Neuronal stem cell (in vitro differentiated cells): ENCODE data around the gene ETDC.

Source experiments
- DNase-seq: peaks from one replicate; pipeline ENCODE4 v3.0.0-alpha.2; 2013; ENCODE audit warnings: low spot score
- H2AFZ ChIP-seq: one replicate; pipeline ENCODE4 v1.6.1; 2013; ENCODE audit warnings: mild to moderate bottlenecking, low read length, inconsistent platforms
- H2AK5ac ChIP-seq: 2 replicates; pipeline ENCODE4 v1.6.1; 2013; ENCODE audit warnings: low read depth, mild to moderate bottlenecking, inconsistent platforms, low read length, moderate library complexity, mixed read lengths
- H2BK120ac ChIP-seq: 2 replicates; pipeline ENCODE4 v1.6.1; 2013; ENCODE audit warnings: low read depth, mild to moderate bottlenecking, inconsistent platforms, low read length, moderate library complexity, mixed read lengths
- H2BK12ac ChIP-seq: one replicate; pipeline ENCODE4 v1.6.1; 2013; ENCODE audit warnings: low read length, inconsistent platforms
- H2BK15ac ChIP-seq: 2 replicates; pipeline ENCODE4 v1.6.1; 2013; ENCODE audit warnings: mild to moderate bottlenecking, low read length, inconsistent platforms, mixed read lengths
- H2BK5ac ChIP-seq: one replicate; pipeline ENCODE4 v1.6.1; 2013; ENCODE audit warnings: inconsistent platforms, mild to moderate bottlenecking, low read length, moderate library complexity
- H3K14ac ChIP-seq: one replicate; pipeline ENCODE4 v1.6.1; 2013; ENCODE audit warnings: low read length, inconsistent platforms
- H3K18ac ChIP-seq: 2 replicates; pipeline ENCODE4 v1.6.1; 2013; ENCODE audit warnings: low read length, inconsistent platforms
- H3K23ac ChIP-seq: 2 replicates; pipeline ENCODE4 v1.6.1; 2013; ENCODE audit warnings: low read depth, mild to moderate bottlenecking, mixed read lengths, low read length, inconsistent platforms; ENCODE audit not compliant: poor library complexity
- H3K27ac ChIP-seq: replicated peaks from 3 replicates; pipeline ENCODE4 v1.5.1; 2013; ENCODE audit warnings: low read length, inconsistent platforms
- H3K27me3 ChIP-seq, 3 experiments: 2 replicates each; pipeline ENCODE4 v1.6.1; 2013; ENCODE audit warnings: low read length in 3 of 3, mild to moderate bottlenecking in 2 of 3, inconsistent platforms in 1 of 3, low read depth in 1 of 3, mixed read lengths in 1 of 3, moderate library complexity in 1 of 3; ENCODE audit not compliant: control insufficient read depth in 3 of 3, insufficient read depth in 3 of 3
- H3K36me3 ChIP-seq, 2 donors: replicated peaks in 1 of 2; 2 replicates each; pipeline ENCODE4 v1.6.1; 2013; ENCODE audit warnings: low read length in 2 of 2; ENCODE audit not compliant: control insufficient read depth in 2 of 2, insufficient read depth in 2 of 2
- H3K4ac ChIP-seq: 2 replicates; pipeline ENCODE4 v1.6.1; 2013; ENCODE audit warnings: inconsistent platforms, mild to moderate bottlenecking, low read length, moderate library complexity
- H3K4me1 ChIP-seq, 2 donors: 1 replicate in 1 of 2; 2 replicates in 1 of 2; pipeline ENCODE4 v1.6.1; 2013; ENCODE audit warnings: low read length in 2 of 2, low read depth in 1 of 2; ENCODE audit not compliant: control insufficient read depth in 2 of 2, insufficient read depth in 1 of 2
- H3K4me2 ChIP-seq: one replicate; pipeline ENCODE4 v1.6.1; 2013; ENCODE audit warnings: mild to moderate bottlenecking, low read length, inconsistent platforms; ENCODE audit not compliant: insufficient read depth, poor library complexity, severe bottlenecking
- H3K4me3 ChIP-seq, 2 donors: 2 replicates each; pipeline ENCODE4 v1.5.1; 2013; ENCODE audit warnings: low read length in 2 of 2, mild to moderate bottlenecking in 2 of 2, inconsistent platforms in 1 of 2, moderate library complexity in 1 of 2
- H3K79me1 ChIP-seq: one replicate; pipeline ENCODE4 v1.6.1; 2013; ENCODE audit warnings: low read depth, mild to moderate bottlenecking, inconsistent platforms, low read length, moderate library complexity
- H3K9ac ChIP-seq: one replicate; pipeline ENCODE4 v1.6.1; 2013; ENCODE audit warnings: mild to moderate bottlenecking, low read depth, low read length, inconsistent platforms; ENCODE audit not compliant: poor library complexity
- H3K9me3 ChIP-seq, 2 donors: replicated peaks in 1 of 2; 2 replicates each; pipeline versions ENCODE3 to v1.6.1; 2013; ENCODE audit warnings: low read length in 2 of 2, mild to moderate bottlenecking in 2 of 2, inconsistent platforms in 1 of 2, low read depth in 1 of 2, mixed read lengths in 1 of 2, moderate library complexity in 1 of 2; ENCODE audit not compliant: control insufficient read depth in 2 of 2, insufficient read depth in 1 of 2
- H4K8ac ChIP-seq: one replicate; pipeline ENCODE4 v1.6.1; 2013; ENCODE audit warnings: low read depth, mild to moderate bottlenecking, inconsistent platforms, low read length, moderate library complexity
- H4K91ac ChIP-seq: one replicate; pipeline ENCODE4 v1.6.1; 2013; ENCODE audit warnings: low read length, low read depth, mild to moderate bottlenecking, inconsistent platforms; ENCODE audit not compliant: poor library complexity
- WGBS, 2 donors: extraction: QIAGEN DNeasy Blood & Tissue Kit; methylation state at CpG; one replicate each; pipeline ENCODE4 v1.1.7; 2013; ENCODE audit warnings: missing lambda C conversion rate in 2 of 2, mixed read lengths in 1 of 2; ENCODE audit not compliant: insufficient read length in 2 of 2, insufficient replicate concordance in 1 of 2; ENCODE audit errors: extremely low coverage in 2 of 2; 5-methylcytosine and 5-hydroxymethylcytosine counted together

Gene ETDC

GRCh38 chrX:135273162-135273561 lies 36.1 kb upstream of the ETDC start:
- no peak overlapping the region for H3K18ac ChIP-seq
- H4K8ac ChIP-seq: no peak overlapping the region
- WGBS, 2 donors: no CpG with 5 or more reads among the region's 5 CpGs
- H4K91ac ChIP-seq: no peak overlapping the region
- no peaks in the 10 kb centered on the region for H3K79me1 ChIP-seq
- no peak overlapping the region for H2BK12ac ChIP-seq
- no peak overlapping the region for H3K4me3 ChIP-seq
- no peaks in the 10 kb centered on the region for H3K36me3 ChIP-seq
- H3K27ac ChIP-seq: no peak overlapping the region
- H3K27me3 ChIP-seq: no peaks in the 10 kb centered on the region
- no peak overlapping the region for H3K4me2 ChIP-seq
- no peak overlapping the region for H3K14ac ChIP-seq
- H2BK5ac ChIP-seq: no peak overlapping the region
- no peak for DNase-seq
- H2AFZ ChIP-seq: no peak overlapping the region
- no peak overlapping the region for H2AK5ac ChIP-seq
- H3K9me3 ChIP-seq: no peaks in the 10 kb centered on the region
- no peak overlapping the region for H2BK120ac ChIP-seq
- H2BK15ac ChIP-seq: no peak overlapping the region
- no peak overlapping the region for H3K4ac ChIP-seq
- H3K4me1 ChIP-seq: peaks cover 0 to 2% of the 10 kb centered on the region in 2 donors
- H3K23ac ChIP-seq: no peak overlapping the region
- no peak overlapping the region for H3K9ac ChIP-seq

- H3K36me3 ChIP-seq: no peaks in the 10 kb centered on the region
- H3K23ac ChIP-seq: no peak overlapping the region
- H3K27ac ChIP-seq: no peak overlapping the region
- no peak overlapping the region for H4K91ac ChIP-seq
- no peak overlapping the region for H2BK12ac ChIP-seq
- no peak overlapping the region for H2BK5ac ChIP-seq
- no peaks in the 10 kb centered on the region for H3K27me3 ChIP-seq
- H2AFZ ChIP-seq: no peak overlapping the region
- no peak overlapping the region for H2AK5ac ChIP-seq
- H3K4ac ChIP-seq: no peak overlapping the region
- H3K14ac ChIP-seq: no peak overlapping the region
- H3K4me2 ChIP-seq: no peak overlapping the region
- H3K9me3 ChIP-seq: no peaks in the 10 kb centered on the region
- no peak overlapping the region for H2BK15ac ChIP-seq
- no peak for DNase-seq
- peaks cover 0 to 2% of the 10 kb centered on the region in 2 donors for H3K4me1 ChIP-seq
- H3K18ac ChIP-seq: no peak overlapping the region
- H3K9ac ChIP-seq: no peak overlapping the region
- H3K4me3 ChIP-seq: no peak overlapping the region
- no peak overlapping the region for H2BK120ac ChIP-seq
- H3K79me1 ChIP-seq: no peaks in the 10 kb centered on the region
- H4K8ac ChIP-seq: no peak overlapping the region
These were observed 33.3 kb upstream of the ETDC start for GRCh38 chrX:135275973-135276372.

DNA sequence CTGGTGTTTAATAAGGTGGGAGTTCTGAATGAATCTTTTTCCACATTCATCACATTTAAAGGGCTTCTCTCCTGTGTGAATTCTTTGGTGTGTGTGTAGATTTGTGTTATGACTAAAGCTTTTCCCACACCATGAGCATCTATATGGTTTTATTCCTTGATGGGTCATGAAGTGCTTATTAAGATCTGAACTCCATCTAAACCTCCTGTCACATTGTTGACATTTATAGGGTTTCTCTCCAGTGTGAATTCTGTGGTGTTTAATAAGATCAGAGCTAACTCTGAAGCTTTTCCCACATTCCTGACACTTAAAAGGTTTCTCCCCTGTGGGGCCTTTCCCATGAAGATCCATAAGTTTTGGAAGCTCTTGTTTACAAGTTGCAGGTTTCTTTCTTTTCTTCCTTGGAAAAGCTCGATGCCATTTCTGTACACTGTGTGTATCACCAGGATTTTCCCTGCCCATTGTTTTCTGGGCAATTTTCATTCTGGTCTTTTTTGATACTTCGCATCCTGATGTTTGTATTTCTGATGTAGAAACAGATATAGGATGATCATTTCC lies 21.9 kb upstream of the ETDC start:
- no peak overlapping the region for H3K27ac ChIP-seq
- H3K4ac ChIP-seq: no peak overlapping the region
- no peak overlapping the region for H3K14ac ChIP-seq
- WGBS, 2 donors: no CpG with 5 or more reads among the region's 2 CpGs
- peaks cover 2 to 21% of the 10 kb centered on the region in 2 donors for H3K9me3 ChIP-seq
- no peak overlapping the region for H2BK120ac ChIP-seq
- no peak overlapping the region for H3K23ac ChIP-seq
- H2BK12ac ChIP-seq: no peak overlapping the region
- no peak overlapping the region for H3K18ac ChIP-seq
- no peak overlapping the region for H4K8ac ChIP-seq
- no peaks in the 10 kb centered on the region for H3K79me1 ChIP-seq
- H4K91ac ChIP-seq: no peak overlapping the region
- H2BK5ac ChIP-seq: no peak overlapping the region
- no peak overlapping the region for H2AFZ ChIP-seq
- no peaks in the 10 kb centered on the region for H3K4me1 ChIP-seq
- no peak overlapping the region for H2BK15ac ChIP-seq
- DNase-seq: no peak
- H3K4me2 ChIP-seq: no peak overlapping the region
- H3K9ac ChIP-seq: no peak overlapping the region
- no peak overlapping the region for H2AK5ac ChIP-seq
- no peak overlapping the region for H3K4me3 ChIP-seq
- H3K36me3 ChIP-seq: no peaks in the 10 kb centered on the region
- H3K27me3 ChIP-seq: no peaks in the 10 kb centered on the region

GRCh38 chrX:135295238-135295943 lies 13.9 kb upstream of the ETDC start:
- Histone ChIP-seq H3K18ac (no peak overlapping the region), H3K4me3 (peak overlapping the region; percentile 33 to 71)

More at GRCh38 chrX:135295238-135295943, 13.9 kb upstream of the ETDC start:
- Histone ChIP-seq H2BK5ac (no peak overlapping the region), H4K91ac (no peak overlapping the region), H2AK5ac (no peak overlapping the region), H3K9me3 (no peaks in the 10 kb centered on the region), H3K36me3 (no peaks in the 10 kb centered on the region), H3K4me2 (peak overlapping the region; percentile 48), H3K27me3 (peaks cover 0 to 3% (median 0%) of the 10 kb centered on the region in 3 experiments), H4K8ac (no peak overlapping the region), H2AFZ (peak overlapping the region; percentile 57), H3K4ac (no peak overlapping the region), H3K79me1 (no peaks in the 10 kb centered on the region), H3K27ac (no peak overlapping the region), H3K23ac (no peak overlapping the region), H2BK12ac (no peak overlapping the region), H2BK120ac (no peak overlapping the region), H2BK15ac (no peak overlapping the region), H3K9ac (no peak overlapping the region), H3K4me1 (peaks cover 0 to 1% of the 10 kb centered on the region in 2 donors), H3K14ac (no peak overlapping the region)
- peak; percentile 18 for DNase-seq
- WGBS, 2 donors: no CpG with 5 or more reads among the region's 26 CpGs
